Fibroblast of lung (primary cell): ENCODE results near the gene PACRG. TPM values are rescaled to one million over a fixed set of nuclear protein-coding genes. Genes with fewer than 3 reads are reported as not detected.

Experiments used
- DNase-seq, 2 donors: peaks; one replicate each; pipeline versions ENCODE4 v3.0.0 to v3.0.0-alpha.2; 2010; ENCODE audit warnings: low read depth in 2 of 2
- H2AFZ ChIP-seq: 2 replicates; pipeline ENCODE4 v1.5.1; 2012; ENCODE audit warnings: low read length, control low read depth, inconsistent platforms
- H3K27ac ChIP-seq: 2 replicates; pipeline ENCODE4 v1.5.1; 2011; ENCODE audit warnings: low read length, control low read depth; ENCODE audit not compliant: insufficient read depth
- H3K27me3 ChIP-seq: 2 replicates; pipeline ENCODE4 v1.5.1; 2011; ENCODE audit warnings: mild to moderate bottlenecking, low read length; ENCODE audit not compliant: control insufficient read depth, insufficient read depth
- H3K36me3 ChIP-seq: 2 replicates; pipeline ENCODE4 v1.5.1; 2011; ENCODE audit warnings: low read length; ENCODE audit not compliant: control insufficient read depth, insufficient read depth
- H3K4me1 ChIP-seq: 2 replicates; pipeline ENCODE4 v1.5.1; 2011; ENCODE audit warnings: low read length; ENCODE audit not compliant: control insufficient read depth, insufficient read depth; ENCODE audit errors: extremely low read depth
- H3K4me2 ChIP-seq: 2 replicates; pipeline ENCODE4 v1.5.1; 2011; ENCODE audit warnings: low read length, control low read depth; ENCODE audit not compliant: insufficient read depth; ENCODE audit errors: extremely low read depth
- H3K4me3 ChIP-seq, 4 experiments: fragments of 200-600 bp in 1 of 4; sonication (generic) in 1 of 4; replicated peaks in 1 of 4; 2 replicates each; pipeline ENCODE4 v1.5.1; 2011 to 2016; ENCODE audit warnings: low read length in 4 of 4, low read depth in 3 of 4, mild to moderate bottlenecking in 3 of 4, control low read depth in 2 of 4, inconsistent platforms in 1 of 4, mixed read lengths in 1 of 4; ENCODE audit not compliant: insufficient read depth in 1 of 4; ENCODE audit errors: control extremely low read depth in 1 of 4
- H3K79me2 ChIP-seq: 2 replicates; pipeline ENCODE4 v1.5.1; 2012; ENCODE audit warnings: mild to moderate bottlenecking, low read length, inconsistent platforms; ENCODE audit not compliant: control insufficient read depth, insufficient read depth
- H3K9ac ChIP-seq: 2 replicates; pipeline ENCODE4 v1.5.1; 2011; ENCODE audit warnings: mild to moderate bottlenecking, low read length, control low read depth; ENCODE audit not compliant: insufficient read depth
- H3K9me3 ChIP-seq: 2 replicates; pipeline ENCODE4 v1.5.1; 2012; ENCODE audit warnings: low read depth, low read length; ENCODE audit not compliant: control insufficient read depth, insufficient read depth
- H4K20me1 ChIP-seq: 2 replicates; pipeline ENCODE4 v1.5.1; 2011; ENCODE audit warnings: low read length; ENCODE audit not compliant: control insufficient read depth, insufficient read depth; ENCODE audit errors: extremely low read depth
- CTCF ChIP-seq, 2 donors: IDR thresholded peaks in 1 of 2; conservative IDR thresholded peaks in 1 of 2; 1 replicate in 1 of 2; 2 replicates in 1 of 2; pipeline ENCODE4 v1.5.1; 2011 to 2012; ENCODE audit warnings: low read length in 2 of 2, control low read depth in 1 of 2, inconsistent platforms in 1 of 2, low read depth in 1 of 2, mild to moderate bottlenecking in 1 of 2
- EZH2 ChIP-seq: IDR thresholded peaks from 2 replicates; pipeline ENCODE4 v1.5.1; 2012; ENCODE audit warnings: low read length, control low read depth, mild to moderate bottlenecking; ENCODE audit errors: missing control alignments
- polyA plus RNA-seq, 2 donors: library from polyadenylated mRNA; depleted of rRNA in 1 of 2; stranded (reverse) in 1 of 2; unstranded in 1 of 2; fragments of >200 nt; gene quantifications; 2 replicates each; pipeline ENCODE4 v1.2.1, GENCODE V29; 2011 to 2012; ENCODE audit warnings: missing spikeins in 1 of 2
- total RNA-seq: library from RNA; depleted of rRNA; stranded (reverse); fragments of >200 nt; gene quantifications from 2 replicates; pipeline ENCODE4 v1.2.1, GENCODE V29; 2014

PACRG gene
- total and polyA plus RNA-seq, 2 donors (not counting 1 experiment from before 2014, with no cell fraction given): 0.30 to 0.66 TPM

- Histone ChIP-seq H4K20me1 (no peaks in the 10 kb centered on the region), H3K4me2 (no peak overlapping the region), H3K9ac (no peak overlapping the region), H3K4me1 (no peaks in the 10 kb centered on the region), H3K27me3 (no peaks in the 10 kb centered on the region), H3K27ac (no peak overlapping the region), H3K79me2 (no peaks in the 10 kb centered on the region), H3K36me3 (no peaks in the 10 kb centered on the region), H2AFZ (no peak overlapping the region), H3K9me3 (no peaks in the 10 kb centered on the region), H3K4me3 (no peak overlapping the region)
- DNase-seq: no peak
- TF ChIP-seq CTCF (conservative IDR thresholded peaks at IDR 0.05 in 1 of 2, IDR thresholded peaks at IDR 0.05 in 1 of 2; ENCODE audit: low read depth in 1 of 2, low read length in 2 of 2) (no peak), EZH2 (no peak)
Measured at GRCh38 chr6:163282672-163283071, 554.9 kb downstream of the PACRG start.

GRCh38 chr6:163284151-163284550 lies 556.4 kb downstream of the PACRG start:
- Histone ChIP-seq H3K79me2 (no peaks in the 10 kb centered on the region), H3K27me3 (no peaks in the 10 kb centered on the region), H3K27ac (no peak overlapping the region), H2AFZ (no peak overlapping the region), H3K4me1 (no peaks in the 10 kb centered on the region), H4K20me1 (no peaks in the 10 kb centered on the region), H3K4me2 (no peak overlapping the region), H3K4me3 (no peak overlapping the region), H3K9me3 (no peaks in the 10 kb centered on the region), H3K36me3 (no peaks in the 10 kb centered on the region), H3K9ac (no peak overlapping the region)
- no peak for TF ChIP-seq CTCF (conservative IDR thresholded peaks at IDR 0.05 in 1 of 2, IDR thresholded peaks at IDR 0.05 in 1 of 2; ENCODE audit: low read depth in 1 of 2, low read length in 2 of 2)
- TF ChIP-seq EZH2: no peak
- no peak for DNase-seq

GRCh38 chr6:163285691-163286090 lies 557.9 kb downstream of the PACRG start:
- Histone ChIP-seq H3K4me3 (no peak overlapping the region), H3K27ac (no peak overlapping the region)
- TF ChIP-seq CTCF (conservative IDR thresholded peaks at IDR 0.05 in 1 of 2, IDR thresholded peaks at IDR 0.05 in 1 of 2; ENCODE audit: low read depth in 1 of 2, low read length in 2 of 2): no peak
- no peak for TF ChIP-seq EZH2

More at GRCh38 chr6:163285691-163286090, 557.9 kb downstream of the PACRG start:
- H3K4me1 ChIP-seq: no peaks in the 10 kb centered on the region
- DNase-seq: no peak
- no peaks in the 10 kb centered on the region for H3K79me2 ChIP-seq
- no peak overlapping the region for H3K4me2 ChIP-seq
- H3K9ac ChIP-seq: no peak overlapping the region
- H3K27me3 ChIP-seq: no peaks in the 10 kb centered on the region
- no peaks in the 10 kb centered on the region for H4K20me1 ChIP-seq
- no peaks in the 10 kb centered on the region for H3K36me3 ChIP-seq
- no peaks in the 10 kb centered on the region for H3K9me3 ChIP-seq
- H2AFZ ChIP-seq: no peak overlapping the region
